Loucy (cell line): ENCODE measurements around the gene PDE9A.

Experiments used
- EZH2phosphoT487 ChIP-seq: fragments of 200-600 bp; IDR thresholded peaks from 2 replicates; pipeline ENCODE4 v1.6.1; 2018; ENCODE audit warnings: antibody characterized with exemption, mild to moderate bottlenecking, moderate library complexity, borderline replicate concordance
- TF ChIP-seq, protein P1 (sequence below): fragments of 200-600 bp; sonication (generic); conservative IDR thresholded peaks from 2 replicates; pipeline ENCODE4 v1.5.1; 2014; ENCODE audit warnings: mild to moderate bottlenecking, antibody characterized with exemption, low read length

DNA sequence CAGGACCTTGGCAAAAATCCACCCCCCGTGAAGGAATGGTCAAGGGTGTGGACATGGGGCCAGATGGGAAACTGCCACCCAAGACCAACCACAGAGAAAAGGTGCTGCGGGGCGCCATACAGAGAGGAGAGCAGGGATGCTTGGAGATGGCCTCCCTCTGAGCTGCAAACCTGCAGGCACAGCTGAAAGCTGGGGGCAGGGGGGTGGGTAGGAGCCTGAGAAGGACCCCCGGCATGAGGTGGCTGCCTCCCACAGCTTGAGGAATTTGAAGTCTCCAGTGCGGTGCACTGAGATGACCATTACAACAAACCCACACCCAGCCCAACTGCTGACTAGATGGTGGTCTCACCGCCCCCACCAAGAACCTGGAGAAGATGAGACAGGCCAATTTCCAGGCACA, 141.1 kb downstream of the PDE9A start:
- TF ChIP-seq, protein P1, sequence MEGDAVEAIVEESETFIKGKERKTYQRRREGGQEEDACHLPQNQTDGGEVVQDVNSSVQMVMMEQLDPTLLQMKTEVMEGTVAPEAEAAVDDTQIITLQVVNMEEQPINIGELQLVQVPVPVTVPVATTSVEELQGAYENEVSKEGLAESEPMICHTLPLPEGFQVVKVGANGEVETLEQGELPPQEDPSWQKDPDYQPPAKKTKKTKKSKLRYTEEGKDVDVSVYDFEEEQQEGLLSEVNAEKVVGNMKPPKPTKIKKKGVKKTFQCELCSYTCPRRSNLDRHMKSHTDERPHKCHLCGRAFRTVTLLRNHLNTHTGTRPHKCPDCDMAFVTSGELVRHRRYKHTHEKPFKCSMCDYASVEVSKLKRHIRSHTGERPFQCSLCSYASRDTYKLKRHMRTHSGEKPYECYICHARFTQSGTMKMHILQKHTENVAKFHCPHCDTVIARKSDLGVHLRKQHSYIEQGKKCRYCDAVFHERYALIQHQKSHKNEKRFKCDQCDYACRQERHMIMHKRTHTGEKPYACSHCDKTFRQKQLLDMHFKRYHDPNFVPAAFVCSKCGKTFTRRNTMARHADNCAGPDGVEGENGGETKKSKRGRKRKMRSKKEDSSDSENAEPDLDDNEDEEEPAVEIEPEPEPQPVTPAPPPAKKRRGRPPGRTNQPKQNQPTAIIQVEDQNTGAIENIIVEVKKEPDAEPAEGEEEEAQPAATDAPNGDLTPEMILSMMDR: no peak
- TF ChIP-seq EZH2phosphoT487: no peak
